HG03060 (cell line): ENCODE results near the gene PITPNC1.
"Not testable (repeated sequence)": the region's sequence is repeated elsewhere in the genome, so short reads cannot be mapped to it uniquely, and the experiment has no call there.

Experiments used
- ATAC-seq: cut with Tn5 transposase; IDR thresholded peaks from one replicate; pipeline ENCODE4 v1.9.1; 2021; ENCODE audit warnings: low read depth, moderate number of reproducible peaks; ENCODE audit not compliant: unreplicated experiment

PITPNC1 gene

GRCh38 chr17:67366193-67367157 is 10.6 kb upstream of the PITPNC1 start, which contains the start of gene PSMD12:
Gene PSMD12, minus strand, starts transcription at chr17:67366577. Its CDS starts 58 bp downstream, at chr17:67366519.
- peak; percentile 76 for ATAC-seq

- ATAC-seq: no peak
Observed at GRCh38 chr17:67369676-67370075, 7.4 kb upstream of the PITPNC1 start.

GRCh38 chr17:67372751-67373150 is 4.3 kb upstream of the PITPNC1 start:
- ATAC-seq: no peak

GRCh38 chr17:67374329-67375053 is 2.6 kb upstream of the PITPNC1 start:
- ATAC-seq: no peak

GRCh38 chr17:67375054-67375427 is 2.0 kb upstream of the PITPNC1 start:
- no peak for ATAC-seq

- no peak for ATAC-seq
Observed at GRCh38 chr17:67375716-67376115, 1.4 kb upstream of the PITPNC1 start.

GRCh38 chr17:67376415-67376736 is 705 bp upstream of the PITPNC1 start:
- no peak for ATAC-seq

GRCh38 chr17:67377488-67378453 is 690 bp downstream of the PITPNC1 start:
- no peak for ATAC-seq

GRCh38 chr17:67378454-67379250 is 1.6 kb downstream of the PITPNC1 start:
- no peak for ATAC-seq

GRCh38 chr17:67379251-67379630 is 2.2 kb downstream of the PITPNC1 start:
- no peak for ATAC-seq

- no peak for ATAC-seq
Observed at GRCh38 chr17:67381929-67382257, 4.8 kb downstream of the PITPNC1 start.

GRCh38 chr17:67385122-67385988 is 8.3 kb downstream of the PITPNC1 start:
- ATAC-seq: no peak

GRCh38 chr17:67386965-67387551 is 10.0 kb downstream of the PITPNC1 start:
- no peak for ATAC-seq

GRCh38 chr17:67388536-67388935 is 11.5 kb downstream of the PITPNC1 start:
- not testable (repeated sequence) for ATAC-seq

- ATAC-seq: no peak
Observed at GRCh38 chr17:67388986-67389385, 11.9 kb downstream of the PITPNC1 start.

- ATAC-seq: no peak
Observed at GRCh38 chr17:67390006-67390645, 13.0 kb downstream of the PITPNC1 start.

GRCh38 chr17:67390646-67391361 is 13.7 kb downstream of the PITPNC1 start:
- ATAC-seq: peak; percentile 70
